Trophoblast cell (in vitro differentiated cells and primary cell): ENCODE measurements around the gene PPP1R12A.

Experiments used
- DNase-seq, 2 donors: peaks; one replicate each; pipeline ENCODE4 v3.0.0-alpha.2; 2016
- H2AFZ ChIP-seq: 2 replicates; pipeline ENCODE4 v1.6.1; 2013; ENCODE audit warnings: low read length, moderate library complexity, mild to moderate bottlenecking; ENCODE audit not compliant: insufficient read depth, poor library complexity
- H2AK5ac ChIP-seq: 2 replicates; pipeline ENCODE4 v1.6.1; 2013; ENCODE audit warnings: mild to moderate bottlenecking, low read length
- H2BK120ac ChIP-seq: 2 replicates; pipeline ENCODE4 v1.6.1; 2013; ENCODE audit warnings: low read length, mild to moderate bottlenecking, moderate library complexity; ENCODE audit not compliant: insufficient read depth, poor library complexity
- H2BK12ac ChIP-seq: 2 replicates; pipeline ENCODE4 v1.6.1; 2013; ENCODE audit warnings: mild to moderate bottlenecking, low read length, moderate library complexity
- H2BK5ac ChIP-seq: 2 replicates; pipeline ENCODE4 v1.6.1; 2013; ENCODE audit warnings: low read length, low read depth, moderate library complexity, mild to moderate bottlenecking; ENCODE audit not compliant: poor library complexity
- H3K14ac ChIP-seq: 2 replicates; pipeline ENCODE4 v1.6.1; 2013; ENCODE audit warnings: mild to moderate bottlenecking, low read length
- H3K18ac ChIP-seq: 2 replicates; pipeline ENCODE4 v1.6.1; 2013; ENCODE audit warnings: mild to moderate bottlenecking, low read length
- H3K23ac ChIP-seq: 2 replicates; pipeline ENCODE4 v1.6.1; 2013; ENCODE audit warnings: low read length
- H3K27ac ChIP-seq: 2 replicates; pipeline ENCODE4 v1.5.1; 2013; ENCODE audit warnings: low read depth, mild to moderate bottlenecking, inconsistent platforms, low read length, moderate library complexity
- H3K27me3 ChIP-seq: 2 replicates; pipeline ENCODE4 v1.6.1; 2013; ENCODE audit warnings: inconsistent platforms, mild to moderate bottlenecking, low read length, moderate library complexity; ENCODE audit not compliant: insufficient read depth
- H3K36me3 ChIP-seq, 2 experiments: 1 replicate in 1 of 2; 2 replicates in 1 of 2; pipeline ENCODE4 v1.6.1; 2013; ENCODE audit warnings: low read length in 2 of 2, mild to moderate bottlenecking in 2 of 2, moderate library complexity in 1 of 2; ENCODE audit not compliant: insufficient read depth in 2 of 2, control insufficient read depth in 1 of 2
- H3K4ac ChIP-seq: 2 replicates; pipeline ENCODE4 v1.6.1; 2013; ENCODE audit warnings: low read depth, mild to moderate bottlenecking, low read length, moderate library complexity
- H3K4me1 ChIP-seq, 2 experiments: 1 replicate in 1 of 2; 2 replicates in 1 of 2; pipeline ENCODE4 v1.6.1; 2013; ENCODE audit warnings: low read length in 2 of 2, mild to moderate bottlenecking in 2 of 2, moderate library complexity in 1 of 2; ENCODE audit not compliant: insufficient read depth in 2 of 2, control insufficient read depth in 1 of 2
- H3K4me2 ChIP-seq: 2 replicates; pipeline ENCODE4 v1.6.1; 2013; ENCODE audit warnings: inconsistent platforms, mild to moderate bottlenecking, low read length, moderate library complexity
- H3K4me3 ChIP-seq: 2 replicates; pipeline ENCODE4 v1.5.1; 2013; ENCODE audit warnings: mild to moderate bottlenecking, low read depth, low read length, inconsistent platforms
- H3K79me1 ChIP-seq: one replicate; pipeline ENCODE4 v1.6.1; 2013; ENCODE audit warnings: low read length
- H3K79me2 ChIP-seq: 2 replicates; pipeline ENCODE4 v1.6.1; 2013; ENCODE audit warnings: low read length, mild to moderate bottlenecking; ENCODE audit not compliant: control insufficient read depth, insufficient read depth, poor library complexity
- H3K9ac ChIP-seq: 2 replicates; pipeline ENCODE4 v1.6.1; 2013; ENCODE audit warnings: mild to moderate bottlenecking, low read length
- H3K9me3 ChIP-seq: 2 replicates; pipeline ENCODE4 v1.6.1; 2013; ENCODE audit warnings: low read depth, mild to moderate bottlenecking, control low read depth, inconsistent platforms, low read length; ENCODE audit not compliant: insufficient read depth
- H4K12ac ChIP-seq: 2 replicates; pipeline ENCODE4 v1.6.1; 2013; ENCODE audit warnings: low read depth, mild to moderate bottlenecking, low read length, moderate library complexity
- H4K8ac ChIP-seq: 2 replicates; pipeline ENCODE4 v1.6.1; 2013; ENCODE audit warnings: low read depth, mild to moderate bottlenecking, low read length, moderate library complexity
- H4K91ac ChIP-seq: one replicate; pipeline ENCODE4 v1.6.1; 2013; ENCODE audit warnings: low read depth, mild to moderate bottlenecking, low read length, moderate library complexity
- WGBS: extraction: QIAGEN DNeasy Blood & Tissue Kit; methylation state at CpG from one replicate; pipeline ENCODE4 v1.1.7; 2013; ENCODE audit warnings: missing lambda C conversion rate; ENCODE audit not compliant: insufficient read length, insufficient coverage; ENCODE audit errors: extremely low coverage; 5-methylcytosine and 5-hydroxymethylcytosine counted together

The PPP1R12A gene

DNA sequence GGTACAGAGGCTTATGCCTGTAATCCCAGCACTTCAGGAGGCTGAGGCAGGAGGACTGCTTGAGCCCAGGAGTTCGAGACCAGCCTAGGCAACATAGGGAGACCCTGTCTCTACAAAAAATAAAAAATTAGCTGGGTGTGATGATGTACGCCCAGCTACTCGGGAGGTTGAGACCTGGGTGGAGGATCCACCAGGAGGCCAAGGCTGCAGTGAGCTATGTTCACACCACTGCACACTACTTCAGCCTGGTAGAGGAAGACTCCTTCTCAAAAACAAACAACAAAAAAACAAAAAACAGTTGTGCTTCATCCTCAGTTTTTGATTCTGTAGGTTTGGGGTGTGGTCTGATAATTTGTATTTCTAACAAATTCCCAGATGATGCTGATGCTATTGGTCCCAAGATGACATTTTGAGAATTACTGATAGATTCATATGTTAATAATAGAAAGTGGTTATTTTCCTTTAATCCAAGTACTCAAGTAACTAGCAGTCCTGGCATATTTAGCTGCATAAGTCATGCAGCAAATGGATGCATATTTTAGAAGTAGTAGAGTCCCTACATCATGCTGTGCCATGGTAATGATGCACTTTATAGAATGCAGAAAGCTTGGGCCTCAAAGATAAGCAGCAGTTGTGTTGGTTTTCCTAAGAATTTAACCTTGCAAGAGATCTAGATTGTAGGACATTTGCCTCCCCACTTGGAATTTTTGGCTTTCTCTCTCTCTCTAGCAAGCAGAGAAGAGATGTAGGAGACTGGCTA, 168.0 kb downstream of the PPP1R12A start:
- no peaks in the 10 kb centered on the region for H3K79me2 ChIP-seq
- H3K14ac ChIP-seq: no peak overlapping the region
- no peak overlapping the region for H3K18ac ChIP-seq
- H2BK5ac ChIP-seq: no peak overlapping the region
- no peaks in the 10 kb centered on the region for H3K36me3 ChIP-seq
- no peaks in the 10 kb centered on the region for H3K79me1 ChIP-seq
- H4K8ac ChIP-seq: no peak overlapping the region
- H2BK12ac ChIP-seq: peak overlapping the region; percentile 71
- no peak overlapping the region for H3K23ac ChIP-seq
- H3K4me2 ChIP-seq: no peak overlapping the region
- no peaks in the 10 kb centered on the region for H3K4me1 ChIP-seq
- no peaks in the 10 kb centered on the region for H3K9me3 ChIP-seq
- H3K9ac ChIP-seq: no peak overlapping the region
- H3K4me3 ChIP-seq: no peak overlapping the region
- H2AK5ac ChIP-seq: no peak overlapping the region
- no peaks in the 10 kb centered on the region for H3K27me3 ChIP-seq
- no peak overlapping the region for H3K4ac ChIP-seq
- H2BK120ac ChIP-seq: no peak overlapping the region
- no peak overlapping the region for H4K12ac ChIP-seq
- no peak overlapping the region for H4K91ac ChIP-seq
- H2AFZ ChIP-seq: no peak overlapping the region
- H3K27ac ChIP-seq: no peak overlapping the region
- peak in 1 of 2 donors; percentile 38 for DNase-seq
- no CpG with 5 or more reads among the region's 3 CpGs for WGBS

DNA sequence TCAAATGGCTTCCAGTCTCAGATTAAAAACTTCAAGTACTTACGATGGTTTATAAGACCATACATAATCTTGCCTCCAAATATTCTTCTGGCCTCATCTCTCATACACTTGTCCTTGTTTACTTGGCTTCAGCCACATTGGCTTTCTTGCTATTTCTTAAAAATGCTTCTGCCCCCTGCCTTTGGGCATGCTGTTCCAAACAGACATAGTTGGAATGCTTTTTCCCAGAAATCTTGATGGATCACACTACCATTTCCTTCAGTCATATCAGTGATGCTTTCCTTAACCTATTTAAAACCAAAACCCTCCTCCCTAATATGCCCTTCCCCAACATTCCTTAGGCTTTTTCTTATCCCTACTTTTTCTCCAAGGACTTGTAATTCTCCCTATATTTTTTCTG, 169.7 kb downstream of the PPP1R12A start:
- Histone ChIP-seq H3K9me3 (no peaks in the 10 kb centered on the region), H3K27me3 (no peaks in the 10 kb centered on the region), H4K8ac (no peak overlapping the region), H3K27ac (no peak overlapping the region), H2BK12ac (no peak overlapping the region), H3K14ac (no peak overlapping the region), H2AFZ (no peak overlapping the region), H2AK5ac (no peak overlapping the region), H2BK5ac (no peak overlapping the region), H3K4me1 (no peaks in the 10 kb centered on the region), H3K36me3 (no peaks in the 10 kb centered on the region), H3K79me2 (no peaks in the 10 kb centered on the region), H3K9ac (no peak overlapping the region), H3K23ac (no peak overlapping the region), H4K12ac (no peak overlapping the region), H3K4ac (no peak overlapping the region), H3K18ac (no peak overlapping the region), H3K79me1 (no peaks in the 10 kb centered on the region), H2BK120ac (no peak overlapping the region), H3K4me3 (no peak overlapping the region), H4K91ac (no peak overlapping the region), H3K4me2 (no peak overlapping the region)
- peak; percentile 2 to 66 for DNase-seq
- WGBS: no CpG with 5 or more reads among the region's 1 CpG

GRCh38 chr12:79764641-79765040, 170.3 kb downstream of the PPP1R12A start:
- H4K8ac ChIP-seq: no peak overlapping the region
- H3K23ac ChIP-seq: no peak overlapping the region
- H4K91ac ChIP-seq: no peak overlapping the region
- H2AK5ac ChIP-seq: no peak overlapping the region
- no peak overlapping the region for H3K4ac ChIP-seq
- no peaks in the 10 kb centered on the region for H3K9me3 ChIP-seq
- no peak overlapping the region for H2AFZ ChIP-seq
- DNase-seq: peak; percentile 12 to 85
- H3K79me1 ChIP-seq: no peaks in the 10 kb centered on the region
- no peaks in the 10 kb centered on the region for H3K27me3 ChIP-seq
- H3K27ac ChIP-seq: no peak overlapping the region
- H2BK12ac ChIP-seq: no peak overlapping the region
- no peak overlapping the region for H3K14ac ChIP-seq
- H2BK5ac ChIP-seq: no peak overlapping the region
- no peaks in the 10 kb centered on the region for H3K36me3 ChIP-seq
- H3K18ac ChIP-seq: no peak overlapping the region
- H3K4me3 ChIP-seq: no peak overlapping the region
- no peak overlapping the region for H3K9ac ChIP-seq
- no peak overlapping the region for H3K4me2 ChIP-seq
- H3K79me2 ChIP-seq: no peaks in the 10 kb centered on the region
- no peak overlapping the region for H4K12ac ChIP-seq
- H3K4me1 ChIP-seq: no peaks in the 10 kb centered on the region
- no CpG with 5 or more reads among the region's 3 CpGs for WGBS
- no peak overlapping the region for H2BK120ac ChIP-seq

DNA sequence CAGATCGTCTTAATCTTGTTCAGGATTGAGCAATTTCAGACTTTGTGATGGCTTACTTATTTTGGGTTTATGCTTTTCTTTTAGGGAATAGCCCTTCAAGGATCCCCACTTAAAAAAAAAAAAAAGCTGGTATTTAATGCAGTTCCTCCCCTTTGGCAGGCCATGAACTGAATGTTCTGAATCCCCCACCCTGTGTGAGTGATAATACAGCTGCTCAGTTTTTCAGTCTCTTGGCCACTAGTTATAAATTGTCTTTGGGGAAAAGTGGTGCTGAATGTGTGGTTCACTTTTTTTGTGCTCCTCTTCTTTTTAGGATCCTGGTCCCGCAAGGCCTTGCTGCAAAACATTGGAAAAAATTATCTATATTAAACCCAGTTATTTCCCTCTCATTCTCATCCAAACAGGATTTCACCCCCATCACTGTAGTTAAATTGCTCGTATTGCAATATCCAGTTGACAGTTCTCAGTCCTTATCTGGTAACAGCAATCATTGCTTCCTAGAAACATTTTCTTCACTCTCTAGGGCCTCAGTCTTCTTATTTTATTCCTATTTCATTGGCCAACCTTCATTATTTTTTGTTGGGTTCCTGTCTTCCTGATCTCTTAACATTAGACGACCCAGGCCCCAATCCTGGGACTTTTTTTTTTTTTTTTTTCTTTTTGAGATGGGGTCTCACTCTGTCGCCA, 171.0 kb downstream of the PPP1R12A start:
- H3K27me3 ChIP-seq: no peaks in the 10 kb centered on the region
- no peak overlapping the region for H3K4me3 ChIP-seq
- H3K18ac ChIP-seq: no peak overlapping the region
- H3K23ac ChIP-seq: no peak overlapping the region
- no peak overlapping the region for H2BK120ac ChIP-seq
- H2AK5ac ChIP-seq: no peak overlapping the region
- H3K36me3 ChIP-seq: no peaks in the 10 kb centered on the region
- H4K8ac ChIP-seq: no peak overlapping the region
- no peak overlapping the region for H3K27ac ChIP-seq
- DNase-seq: no peak
- H2BK12ac ChIP-seq: no peak overlapping the region
- no peak overlapping the region for H4K91ac ChIP-seq
- H4K12ac ChIP-seq: no peak overlapping the region
- H3K9ac ChIP-seq: no peak overlapping the region
- no CpG with 5 or more reads among the region's 5 CpGs for whole genome bisulfite sequencing
- no peak overlapping the region for H3K4me2 ChIP-seq
- no peaks in the 10 kb centered on the region for H3K79me1 ChIP-seq
- no peaks in the 10 kb centered on the region for H3K79me2 ChIP-seq
- H2BK5ac ChIP-seq: no peak overlapping the region
- no peak overlapping the region for H3K4ac ChIP-seq
- H3K14ac ChIP-seq: no peak overlapping the region
- H2AFZ ChIP-seq: no peak overlapping the region
- H3K9me3 ChIP-seq: no peaks in the 10 kb centered on the region
- no peaks in the 10 kb centered on the region for H3K4me1 ChIP-seq
